Nephron progenitor cell (in vitro differentiated cells): ENCODE results near the gene AGAP1.

Source experiments
- DNase-seq: peaks from one replicate; pipeline ENCODE4 v3.0.0; 2021
- H3K27ac Mint-ChIP-seq: 2 replicates; pipeline ENCODE4 v1.8.0; 2021; ENCODE audit warnings: mild to moderate bottlenecking, moderate library complexity, mixed read lengths
- H3K27me3 Mint-ChIP-seq: 2 replicates; pipeline ENCODE4 v1.8.0; 2021; ENCODE audit warnings: mild to moderate bottlenecking, low read depth, mixed read lengths; ENCODE audit not compliant: poor library complexity
- H3K36me3 Mint-ChIP-seq: 2 replicates; pipeline ENCODE4 v1.8.0; 2021; ENCODE audit warnings: low read depth, mixed read lengths
- H3K4me1 Mint-ChIP-seq: 2 replicates; pipeline ENCODE4 v1.8.0; 2021; ENCODE audit warnings: mixed read lengths
- H3K4me3 Mint-ChIP-seq: 2 replicates; pipeline ENCODE4 v1.8.0; 2021; ENCODE audit warnings: mild to moderate bottlenecking, moderate library complexity, mixed read lengths
- H3K9me3 Mint-ChIP-seq: 2 replicates; pipeline ENCODE4 v1.8.0; 2021; ENCODE audit warnings: mild to moderate bottlenecking, moderate library complexity, mixed read lengths
- TF ChIP-seq, protein P1 (sequence below): fragments of 200-600 bp; sonication (generic); IDR thresholded peaks from 2 replicates; pipeline ENCODE4 v1.5.0; 2021; ENCODE audit warnings: antibody characterized with exemption

Gene AGAP1

DNA sequence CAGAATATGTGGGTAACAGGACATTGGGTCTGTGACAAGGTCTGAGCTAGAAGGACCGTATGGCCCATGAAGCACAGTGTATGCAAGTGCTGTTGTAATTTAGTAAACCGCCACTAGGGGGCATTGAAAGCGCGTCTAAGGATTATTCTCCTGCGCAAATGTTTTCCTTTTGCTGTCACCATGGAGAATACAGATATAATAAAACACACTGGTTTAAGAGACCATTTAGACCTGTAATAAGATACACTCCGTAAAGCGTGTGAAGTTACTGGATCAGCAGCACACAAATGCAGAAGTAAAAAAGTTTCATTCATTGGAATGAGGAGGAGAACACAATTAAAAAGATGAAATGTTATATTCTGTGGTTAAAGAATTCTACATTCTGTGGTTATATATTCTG, 272.4 kb downstream of the AGAP1 start:
- Mint-ChIP-seq H3K36me3 (peaks cover 23% of the 10 kb centered on the region), H3K9me3 (no peaks in the 10 kb centered on the region), H3K27me3 (no peaks in the 10 kb centered on the region)

GRCh38 chr2:235768606-235769005, 274.8 kb downstream of the AGAP1 start:
- Mint-ChIP-seq H3K4me1 (peaks cover 23% of the 10 kb centered on the region), H3K27me3 (no peaks in the 10 kb centered on the region), H3K4me3 (no peak overlapping the region), H3K27ac (no peak overlapping the region), H3K9me3 (no peaks in the 10 kb centered on the region), H3K36me3 (peaks cover 26% of the 10 kb centered on the region)
- DNase-seq: no peak
- TF ChIP-seq, protein P1, sequence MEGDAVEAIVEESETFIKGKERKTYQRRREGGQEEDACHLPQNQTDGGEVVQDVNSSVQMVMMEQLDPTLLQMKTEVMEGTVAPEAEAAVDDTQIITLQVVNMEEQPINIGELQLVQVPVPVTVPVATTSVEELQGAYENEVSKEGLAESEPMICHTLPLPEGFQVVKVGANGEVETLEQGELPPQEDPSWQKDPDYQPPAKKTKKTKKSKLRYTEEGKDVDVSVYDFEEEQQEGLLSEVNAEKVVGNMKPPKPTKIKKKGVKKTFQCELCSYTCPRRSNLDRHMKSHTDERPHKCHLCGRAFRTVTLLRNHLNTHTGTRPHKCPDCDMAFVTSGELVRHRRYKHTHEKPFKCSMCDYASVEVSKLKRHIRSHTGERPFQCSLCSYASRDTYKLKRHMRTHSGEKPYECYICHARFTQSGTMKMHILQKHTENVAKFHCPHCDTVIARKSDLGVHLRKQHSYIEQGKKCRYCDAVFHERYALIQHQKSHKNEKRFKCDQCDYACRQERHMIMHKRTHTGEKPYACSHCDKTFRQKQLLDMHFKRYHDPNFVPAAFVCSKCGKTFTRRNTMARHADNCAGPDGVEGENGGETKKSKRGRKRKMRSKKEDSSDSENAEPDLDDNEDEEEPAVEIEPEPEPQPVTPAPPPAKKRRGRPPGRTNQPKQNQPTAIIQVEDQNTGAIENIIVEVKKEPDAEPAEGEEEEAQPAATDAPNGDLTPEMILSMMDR: no peak

More for the DNA sequence above, 272.4 kb downstream of the AGAP1 start:
- no peak overlapping the region for H3K27ac Mint-ChIP-seq
- TF ChIP-seq, protein P1: peak; percentile 92
- H3K4me1 Mint-ChIP-seq: peaks cover 10% of the 10 kb centered on the region
- DNase-seq: peak; percentile 76
- no peak overlapping the region for H3K4me3 Mint-ChIP-seq

- Mint-ChIP-seq H3K27ac (no peak overlapping the region), H3K4me1 (peaks cover 28% of the 10 kb centered on the region), H3K36me3 (peaks cover 23% of the 10 kb centered on the region), H3K4me3 (no peak overlapping the region), H3K9me3 (no peaks in the 10 kb centered on the region), H3K27me3 (no peaks in the 10 kb centered on the region)
- TF ChIP-seq, protein P1: no peak
- DNase-seq: no peak
These were observed 275.2 kb downstream of the AGAP1 start for GRCh38 chr2:235769046-235769445.

- H3K27ac Mint-ChIP-seq: no peak overlapping the region
- peaks cover 27% of the 10 kb centered on the region for H3K4me1 Mint-ChIP-seq
- H3K27me3 Mint-ChIP-seq: peaks cover 3% of the 10 kb centered on the region
- TF ChIP-seq, protein P1: no peak
- no peak overlapping the region for H3K4me3 Mint-ChIP-seq
- DNase-seq: no peak
- H3K36me3 Mint-ChIP-seq: peaks cover 19% of the 10 kb centered on the region
- no peaks in the 10 kb centered on the region for H3K9me3 Mint-ChIP-seq
These were observed 277.3 kb downstream of the AGAP1 start for GRCh38 chr2:235770909-235771820.

DNA sequence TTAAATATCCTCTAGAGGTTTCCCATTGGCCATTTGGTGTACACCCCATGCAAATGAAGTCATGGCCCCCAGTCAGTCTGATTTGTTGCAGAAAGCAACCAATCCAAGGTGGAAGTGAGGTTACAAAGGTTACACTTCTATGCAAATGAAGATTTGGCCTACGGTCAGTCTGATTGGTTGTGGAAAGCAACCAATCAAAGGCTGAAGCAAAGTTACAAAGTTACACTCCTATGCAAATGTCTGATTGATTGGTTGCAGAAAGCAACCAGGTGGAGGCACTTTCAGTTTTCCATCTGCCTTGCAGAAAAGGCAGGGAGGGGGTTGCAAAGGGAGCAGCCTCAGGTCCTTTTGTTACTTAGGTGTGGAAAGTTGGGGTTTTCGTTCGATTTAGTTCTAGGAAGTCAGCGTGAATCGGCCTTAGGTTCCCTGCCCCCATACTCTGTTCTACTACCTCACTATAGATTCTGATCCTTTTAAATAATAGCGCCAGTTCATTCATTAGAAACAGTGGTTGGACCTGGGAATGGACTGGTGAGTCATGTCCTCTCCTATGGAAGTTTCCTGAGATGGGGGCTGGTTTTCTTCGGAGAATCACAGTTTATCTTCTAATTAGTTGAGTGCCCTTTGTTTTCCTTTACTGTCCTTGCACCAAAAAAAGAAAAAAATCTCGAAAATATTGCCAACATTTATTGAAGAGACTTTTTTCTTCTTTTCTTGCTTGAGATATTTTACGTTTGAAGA, 279.5 kb downstream of the AGAP1 start:
- TF ChIP-seq, protein P1: no peak
- Mint-ChIP-seq H3K4me3 (no peak overlapping the region), H3K27me3 (peaks cover 3% of the 10 kb centered on the region), H3K27ac (no peak overlapping the region), H3K9me3 (no peaks in the 10 kb centered on the region), H3K4me1 (peaks cover 24% of the 10 kb centered on the region), H3K36me3 (peaks cover 19% of the 10 kb centered on the region)
- no peak for DNase-seq
